ENCODE results near the gene APAF1.
"Not testable (repeated sequence)": the region's sequence is repeated elsewhere in the genome, so short reads cannot be mapped to it uniquely, and the experiment has no call there.

APAF1 gene

GRCh38 chr12:98644712-98645571 lies at the start of gene APAF1, which contains the start of gene IKBIP:
APAF1 (plus strand) TSS chr12:98645290; CDS start chr12:98648360, 3,070 bp downstream.
IKBIP (minus strand) TSS chr12:98644788; CDS start chr12:98644701, 87 bp downstream.
- peak; percentile 81 to 97 for DNase-seq (ENCODE audit: extremely low read depth in 1 of 2, low read depth in 1 of 2)

GRCh38 chr12:98597313-98597712 lies 47.8 kb upstream of the APAF1 start:
- not testable (repeated sequence) for DNase-seq (ENCODE audit: extremely low read depth in 1 of 2, low read depth in 1 of 2)

- DNase-seq (ENCODE audit: extremely low read depth in 1 of 2, low read depth in 1 of 2) = no peak
Observed at GRCh38 chr12:98601924-98602323, 43.2 kb upstream of the APAF1 start.

GRCh38 chr12:98606359-98606988 lies 38.6 kb upstream of the APAF1 start:
- no peak for DNase-seq (ENCODE audit: extremely low read depth in 1 of 2, low read depth in 1 of 2)

GRCh38 chr12:98610596-98610995 lies 34.5 kb upstream of the APAF1 start:
- no peak for DNase-seq (ENCODE audit: extremely low read depth in 1 of 2, low read depth in 1 of 2)

GRCh38 chr12:98612696-98613334 lies 32.3 kb upstream of the APAF1 start:
- no peak for DNase-seq (ENCODE audit: extremely low read depth in 1 of 2, low read depth in 1 of 2)

GRCh38 chr12:98618952-98619351 lies 26.1 kb upstream of the APAF1 start:
- DNase-seq (ENCODE audit: extremely low read depth in 1 of 2, low read depth in 1 of 2) = no peak

GRCh38 chr12:98635657-98636323 lies 9.3 kb upstream of the APAF1 start:
- DNase-seq (ENCODE audit: extremely low read depth in 1 of 2, low read depth in 1 of 2) = no peak

GRCh38 chr12:98637068-98637467 lies 8.0 kb upstream of the APAF1 start:
- no peak for DNase-seq (ENCODE audit: extremely low read depth in 1 of 2, low read depth in 1 of 2)

GRCh38 chr12:98638009-98638408 lies 7.1 kb upstream of the APAF1 start:
- no peak for DNase-seq (ENCODE audit: extremely low read depth in 1 of 2, low read depth in 1 of 2)

- DNase-seq (ENCODE audit: extremely low read depth in 1 of 2, low read depth in 1 of 2) = no peak
Observed at GRCh38 chr12:98639491-98639890, 5.6 kb upstream of the APAF1 start.

- not testable (repeated sequence) for DNase-seq (ENCODE audit: extremely low read depth in 1 of 2, low read depth in 1 of 2)
Observed at GRCh38 chr12:98642801-98643200, 2.3 kb upstream of the APAF1 start.

GRCh38 chr12:98644433-98644711 lies 718 bp upstream of the APAF1 start:
- DNase-seq (ENCODE audit: extremely low read depth in 1 of 2, low read depth in 1 of 2) = no peak

GRCh38 chr12:98645572-98646067 lies 530 bp downstream of the APAF1 start:
- DNase-seq (ENCODE audit: extremely low read depth in 1 of 2, low read depth in 1 of 2) = peak in 1 of 2 donors; percentile 1

GRCh38 chr12:98646294-98647090 lies 1.4 kb downstream of the APAF1 start:
- DNase-seq (ENCODE audit: extremely low read depth in 1 of 2, low read depth in 1 of 2) = no peak

- no peak for DNase-seq (ENCODE audit: extremely low read depth in 1 of 2, low read depth in 1 of 2)
Observed at GRCh38 chr12:98651328-98651727, 6.2 kb downstream of the APAF1 start.

GRCh38 chr12:98653866-98654493 lies 8.9 kb downstream of the APAF1 start:
- no peak for DNase-seq (ENCODE audit: extremely low read depth in 1 of 2, low read depth in 1 of 2)

GRCh38 chr12:98656289-98657101 lies 11.4 kb downstream of the APAF1 start:
- DNase-seq (ENCODE audit: extremely low read depth in 1 of 2, low read depth in 1 of 2) = no peak

GRCh38 chr12:98660521-98660920 lies 15.4 kb downstream of the APAF1 start:
- DNase-seq (ENCODE audit: extremely low read depth in 1 of 2, low read depth in 1 of 2) = no peak

All from activated CD8-positive, alpha-beta memory T cell treated with anti-CD3 and anti-CD28 coated beads for 1 hour (primary cell).